Adrenal gland (tissue), 12 donors: Measurements from ENCODE around the gene PPP2R5D. TPM values are rescaled to one million over a fixed set of nuclear protein-coding genes. Genes with fewer than 3 reads are reported as not detected.

Source experiments
- DNase-seq, 7 donors: peaks; one replicate each; pipeline ENCODE4 v3.0.0-alpha.2; 2019 to 2020
- H3K27ac ChIP-seq, 5 donors: fragments of 200-600 bp; sonication (generic) in 4 of 5; 1 replicate in 3 of 5; 2 replicates in 2 of 5; pipeline versions ENCODE4 v1.5.1 to v1.8.0; 2016 to 2020; ENCODE audit warnings: mild to moderate bottlenecking in 1 of 5
- H3K27me3 ChIP-seq: fragments of 200-600 bp; 2 replicates; pipeline ENCODE4 v1.8.0; 2021
- H3K36me3 ChIP-seq, 2 donors: fragments of 200-600 bp; replicated peaks in 1 of 2; 1 replicate in 1 of 2; 2 replicates in 1 of 2; pipeline versions ENCODE4 v1.5.1 to v1.8.0; 2018 to 2022
- H3K4me1 ChIP-seq, 2 donors: fragments of 200-600 bp; replicated peaks in 1 of 2; 1 replicate in 1 of 2; 2 replicates in 1 of 2; pipeline versions ENCODE4 v1.5.1 to v1.8.0; 2018 to 2021
- H3K4me3 ChIP-seq, 4 donors: fragments of 200-600 bp; sonication (generic) in 3 of 4; one replicate each; pipeline ENCODE4 v1.5.1; 2016 to 2018
- H3K9me3 ChIP-seq, 3 donors: fragments of 200-600 bp; sonication (generic) in 1 of 3; replicated peaks in 1 of 3; 1 replicate in 2 of 3; 2 replicates in 1 of 3; pipeline versions ENCODE4 v1.5.1 to v1.8.0; 2016 to 2021
- POLR2A ChIP-seq, 2 donors: fragments of 450-650 bp; IDR thresholded peaks; one replicate each; pipeline ENCODE4 v1.6.1; 2017; ENCODE audit warnings: antibody characterized with exemption in 2 of 2, mild to moderate bottlenecking in 2 of 2, moderate library complexity in 1 of 2
- WGBS, 4 donors: extraction: QIAGEN DNeasy Blood & Tissue Kit in 2 of 4; methylation state at CpG; one replicate each; pipeline versions ENCODE4 v1.1.5 to v1.1.7; 2013 to 2017; 5-methylcytosine and 5-hydroxymethylcytosine counted together
- intact Hi-C, 2 donors: fragments of 100-400 bp; cut with DNase I; formaldehyde crosslinking; loops; one replicate each; pipeline versions ENCODE4 v1.14.1 to v1.15.0; 2022 to 2023
- polyA plus RNA-seq, 3 donors: library from polyadenylated mRNA; stranded (reverse); fragments of 200-250 nt in 2 of 3; fragments of 350-450 nt in 1 of 3; fragmentation: Illumina TruSeq in 1 of 3; extraction: RNeasy Lipid Tissue Mini Kit (QIAGEN cat#74804) in 1 of 3; gene quantifications; one replicate each; pipeline ENCODE4 v1.2.3, GENCODE V29; 2013 to 2014
- total RNA-seq, 9 donors: library from RNA; depleted of rRNA in 4 of 9; stranded (reverse); fragments of >200 nt in 4 of 9; fragments of 120-200 nt in 1 of 9; fragmentation: NEBNext Ultra II Directional in 1 of 9; extraction: Animal tissue kit (Norgen Biotek cat#: 25700) in 1 of 9; gene quantifications; one replicate each; pipeline versions ENCODE4 v1.1.0 to v1.2.4, GENCODE V29; 2013 to 2023
- TF ChIP-seq, protein P1 (sequence below), 6 experiments: fragments of 450-650 bp in 4 of 6; fragments of 200-600 bp in 2 of 6; sonication (generic) in 1 of 6; IDR thresholded peaks; 1 replicate in 5 of 6; 2 replicates in 1 of 6; pipeline versions ENCODE4 v1.5.1 to v1.8.0; 2016 to 2021; ENCODE audit warnings: antibody characterized with exemption in 6 of 6, mild to moderate bottlenecking in 2 of 6, moderate library complexity in 1 of 6
- donor health status: healthy with polysubstance abuse.
- donor health status: Bipolar disorder and iron deficiency.
- donor health status: DM: yes; HTN: yes; CAD: no.
- donor health status: DM: no; HTN: no; CAD: no.
- donor health status: DM: no; HTN: no; CAD: no.
- donor health status: DM: yes; HTN: yes; CAD: no.

The PPP2R5D gene
- total and polyA plus RNA-seq, 12 donors, result 24.2 to 97.8 (median 33.7) TPM

DNA sequence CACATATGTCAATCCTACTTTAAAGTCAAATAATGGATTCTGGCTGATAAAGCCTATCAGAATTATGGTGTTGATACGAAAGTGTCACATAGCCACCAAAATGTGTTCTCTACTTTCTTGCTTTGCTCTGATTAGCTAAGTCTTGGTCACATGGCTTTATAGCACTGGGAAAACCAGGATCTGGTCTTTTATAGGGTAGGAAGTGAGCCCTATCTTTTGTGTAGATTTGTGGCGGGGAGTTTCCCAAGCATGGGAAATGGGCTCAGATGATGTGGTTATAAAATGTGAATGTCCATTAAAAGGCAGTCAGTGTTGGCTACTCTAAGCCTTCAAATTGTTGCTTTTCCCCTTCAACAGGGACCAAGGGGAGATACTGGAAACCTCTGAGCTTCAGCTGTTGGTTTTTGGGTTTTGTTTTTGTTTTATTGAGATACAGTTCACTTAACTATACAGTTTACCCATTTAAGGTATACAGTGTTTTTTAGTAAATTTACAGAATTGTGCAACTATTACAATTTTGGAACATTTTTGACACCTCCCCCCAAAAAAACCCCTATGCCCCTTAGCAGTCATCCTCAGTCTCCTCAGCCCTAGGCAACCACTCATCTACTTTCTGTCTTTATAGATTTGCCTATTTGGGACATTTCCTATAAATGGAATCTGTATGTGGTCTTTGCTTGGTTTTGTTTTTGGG lies 49.3 kb downstream of the PPP2R5D start:
- TF ChIP-seq, protein P1, sequence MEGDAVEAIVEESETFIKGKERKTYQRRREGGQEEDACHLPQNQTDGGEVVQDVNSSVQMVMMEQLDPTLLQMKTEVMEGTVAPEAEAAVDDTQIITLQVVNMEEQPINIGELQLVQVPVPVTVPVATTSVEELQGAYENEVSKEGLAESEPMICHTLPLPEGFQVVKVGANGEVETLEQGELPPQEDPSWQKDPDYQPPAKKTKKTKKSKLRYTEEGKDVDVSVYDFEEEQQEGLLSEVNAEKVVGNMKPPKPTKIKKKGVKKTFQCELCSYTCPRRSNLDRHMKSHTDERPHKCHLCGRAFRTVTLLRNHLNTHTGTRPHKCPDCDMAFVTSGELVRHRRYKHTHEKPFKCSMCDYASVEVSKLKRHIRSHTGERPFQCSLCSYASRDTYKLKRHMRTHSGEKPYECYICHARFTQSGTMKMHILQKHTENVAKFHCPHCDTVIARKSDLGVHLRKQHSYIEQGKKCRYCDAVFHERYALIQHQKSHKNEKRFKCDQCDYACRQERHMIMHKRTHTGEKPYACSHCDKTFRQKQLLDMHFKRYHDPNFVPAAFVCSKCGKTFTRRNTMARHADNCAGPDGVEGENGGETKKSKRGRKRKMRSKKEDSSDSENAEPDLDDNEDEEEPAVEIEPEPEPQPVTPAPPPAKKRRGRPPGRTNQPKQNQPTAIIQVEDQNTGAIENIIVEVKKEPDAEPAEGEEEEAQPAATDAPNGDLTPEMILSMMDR (IDR thresholded peaks at IDR 0.05), result no peak
- TF ChIP-seq POLR2A (IDR thresholded peaks at IDR 0.05), result no peak
- Histone ChIP-seq H3K9me3 (no peaks in the 10 kb centered on the region), H3K36me3 (peaks cover 0 to 83% of the 10 kb centered on the region in 2 donors), H3K27me3 (no peaks in the 10 kb centered on the region), H3K4me1 (no peaks in the 10 kb centered on the region), H3K27ac (no peak overlapping the region), H3K4me3 (no peak overlapping the region)
- intact Hi-C loops, result no loop called here
- WGBS, 4 donors, result 87 to 93% (median 91%) methylated on average over 2 of the region's 2 CpGs
- no peak for DNase-seq

DNA sequence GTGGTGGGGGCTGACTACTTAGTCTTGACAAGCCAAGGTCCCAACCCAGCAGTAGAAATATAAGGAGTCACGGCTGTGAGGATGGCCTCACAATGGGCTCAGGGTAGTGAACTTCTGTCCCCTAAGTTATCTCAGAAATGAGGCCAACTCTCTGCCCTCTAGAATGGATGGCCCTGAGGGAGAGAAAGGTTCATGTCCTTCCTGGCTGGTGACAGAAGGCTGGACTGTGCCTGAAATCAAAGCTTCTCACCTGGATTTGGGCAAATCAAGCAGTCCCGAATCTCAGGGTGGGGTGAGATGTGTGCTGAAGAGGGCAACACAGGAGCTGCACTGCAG lies 49.8 kb downstream of the PPP2R5D start:
- intact Hi-C loops, result no loop called here
- 47 to 73% (median 66%) methylated on average over 2 of the region's 2 CpGs for WGBS, 4 donors
- Histone ChIP-seq H3K36me3 (peaks cover 0 to 83% of the 10 kb centered on the region in 2 donors), H3K27me3 (no peaks in the 10 kb centered on the region), H3K4me3 (no peak overlapping the region), H3K9me3 (no peaks in the 10 kb centered on the region), H3K4me1 (no peaks in the 10 kb centered on the region), H3K27ac (no peak overlapping the region)
- no peak for TF ChIP-seq POLR2A (IDR thresholded peaks at IDR 0.05)
- TF ChIP-seq, protein P1 (IDR thresholded peaks at IDR 0.05), result no peak
- DNase-seq, result no peak

DNA sequence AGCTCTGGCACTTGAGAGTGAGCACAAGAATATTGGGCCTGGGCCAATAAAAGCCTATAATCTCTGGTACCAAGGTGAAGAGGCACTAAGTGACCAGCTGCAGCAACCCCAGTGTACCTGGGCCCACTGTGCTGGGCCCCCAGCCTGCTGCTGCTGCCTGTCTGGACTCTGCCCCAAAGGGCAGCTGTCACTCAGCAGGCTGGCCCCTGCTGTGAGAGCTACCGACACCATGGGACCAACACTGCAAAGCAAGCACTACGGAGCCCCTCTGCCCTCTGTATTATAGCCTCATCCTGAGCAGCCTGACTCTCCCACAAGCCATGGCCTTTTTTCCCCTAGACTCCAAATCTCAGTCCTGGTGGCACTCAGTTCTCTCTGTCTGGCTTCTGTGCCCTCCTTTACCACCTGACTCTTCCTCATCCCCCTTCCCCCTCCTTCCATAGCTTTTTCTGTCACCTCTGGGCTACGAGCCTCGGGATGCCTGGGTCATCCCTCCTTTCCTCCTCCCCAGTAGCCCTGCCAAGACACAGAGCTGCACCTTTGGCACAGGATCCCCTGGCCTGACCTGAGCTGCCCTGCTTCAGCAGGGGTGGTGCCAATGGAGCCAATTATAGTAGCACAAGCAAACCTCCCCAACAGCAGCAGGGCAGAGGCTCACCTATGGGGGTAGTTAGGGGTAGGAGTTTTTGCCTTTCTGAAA lies 51.3 kb downstream of the PPP2R5D start:
- peak in 5 of 7 donors; percentile 35 to 69 (median 52) for DNase-seq
- intact Hi-C loops, result no loop called here
- no peak overlapping the region for H3K4me3 ChIP-seq
- H3K9me3 ChIP-seq, result no peaks in the 10 kb centered on the region
- H3K36me3 ChIP-seq, result peaks cover 0 to 82% of the 10 kb centered on the region in 2 donors
- no peaks in the 10 kb centered on the region for H3K27me3 ChIP-seq
- H3K4me1 ChIP-seq, result no peaks in the 10 kb centered on the region
- WGBS, 4 donors, result 58 to 67% (median 64%) methylated on average over 4 of the region's 4 CpGs
- no peak overlapping the region for H3K27ac ChIP-seq
- TF ChIP-seq POLR2A (IDR thresholded peaks at IDR 0.05), result no peak
- TF ChIP-seq, protein P1 (IDR thresholded peaks at IDR 0.05), result no peak

DNA sequence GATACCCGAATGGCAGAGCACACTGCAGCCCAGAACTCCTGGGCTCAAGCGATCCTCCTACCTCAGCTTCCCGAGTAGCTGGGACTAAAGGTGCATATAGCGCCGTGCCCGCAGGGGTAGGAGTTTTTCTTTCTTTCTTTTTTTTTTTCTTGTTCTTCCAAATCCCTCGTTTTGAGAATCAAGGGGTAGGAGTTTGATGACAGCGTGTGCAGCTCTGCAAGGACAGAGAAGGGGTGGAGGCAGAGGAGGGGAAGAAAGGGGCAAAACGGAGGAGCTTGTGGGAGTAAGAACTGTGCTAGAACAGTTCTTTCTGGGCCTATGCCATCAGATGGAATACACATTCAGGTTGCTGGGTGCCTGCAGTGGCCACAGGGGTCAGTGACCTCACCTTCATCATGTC lies 52.3 kb downstream of the PPP2R5D start:
- 89 to 95% (median 93%) methylated on average over 9 of the region's 9 CpGs for WGBS, 4 donors

More for the DNA sequence above, 52.3 kb downstream of the PPP2R5D start:
- H3K36me3 ChIP-seq, result peaks cover 0 to 79% of the 10 kb centered on the region in 2 donors
- H3K27me3 ChIP-seq, result no peaks in the 10 kb centered on the region
- no peak overlapping the region for H3K27ac ChIP-seq
- no peaks in the 10 kb centered on the region for H3K4me1 ChIP-seq
- TF ChIP-seq, protein P1 (IDR thresholded peaks at IDR 0.05), result no peak
- no peak for TF ChIP-seq POLR2A (IDR thresholded peaks at IDR 0.05)
- intact Hi-C loops, result no loop called here
- no peaks in the 10 kb centered on the region for H3K9me3 ChIP-seq
- H3K4me3 ChIP-seq, result no peak overlapping the region
- no peak for DNase-seq
